Measurements from ENCODE around the gene ZNF506.
"Not testable (repeated sequence)": the region's sequence is repeated elsewhere in the genome, so short reads cannot be mapped to it uniquely, and the experiment has no call there.

The ZNF506 gene

GRCh38 chr19:19821366-19821951 is at the start of gene ZNF506:
TSS of gene ZNF506 (minus strand) at chr19:19821750. CDS start at chr19:19821603, 147 bp downstream.
- peak; percentile 93 for DNase-seq

- DNase-seq: not testable (repeated sequence)
Measured at GRCh38 chr19:19870086-19870485, 48.5 kb upstream of the ZNF506 start.

- no peak for DNase-seq
Measured at GRCh38 chr19:19866611-19867248, 45.2 kb upstream of the ZNF506 start.

GRCh38 chr19:19865750-19866610 is 44.4 kb upstream of the ZNF506 start, which contains the start of gene ZNF253:
TSS of gene ZNF253 (plus strand) at chr19:19865882. CDS start at chr19:19865997, 115 bp downstream.
- peak; percentile 92 for DNase-seq

GRCh38 chr19:19860756-19861390 is 39.3 kb upstream of the ZNF506 start:
- no peak for DNase-seq

- DNase-seq: no peak
Measured at GRCh38 chr19:19858751-19859150, 37.2 kb upstream of the ZNF506 start.

GRCh38 chr19:19851740-19852139 is 30.2 kb upstream of the ZNF506 start:
- DNase-seq: not testable (repeated sequence)

- DNase-seq: no peak
Measured at GRCh38 chr19:19849056-19849455, 27.5 kb upstream of the ZNF506 start.

- no peak for DNase-seq
Measured at GRCh38 chr19:19847781-19848180, 26.2 kb upstream of the ZNF506 start.

- DNase-seq: no peak
Measured at GRCh38 chr19:19835560-19836038, 14.0 kb upstream of the ZNF506 start.

GRCh38 chr19:19826875-19827274 is 5.3 kb upstream of the ZNF506 start:
- no peak for DNase-seq

- no peak for DNase-seq
Measured at GRCh38 chr19:19823916-19824315, 2.4 kb upstream of the ZNF506 start.

GRCh38 chr19:19821976-19822375 is 426 bp upstream of the ZNF506 start:
- not testable (repeated sequence) for DNase-seq

- no peak for DNase-seq
Measured at GRCh38 chr19:19820774-19821320, 703 bp downstream of the ZNF506 start.

- no peak for DNase-seq
Measured at GRCh38 chr19:19817357-19817756, 4.2 kb downstream of the ZNF506 start.

GRCh38 chr19:19816679-19817078 is 4.9 kb downstream of the ZNF506 start:
- DNase-seq: no peak

GRCh38 chr19:19811999-19812398 is 9.6 kb downstream of the ZNF506 start:
- DNase-seq: not testable (repeated sequence)

GRCh38 chr19:19805480-19805879 is 16.1 kb downstream of the ZNF506 start:
- DNase-seq: no peak

- no peak for DNase-seq
Measured at GRCh38 chr19:19788015-19788414, 33.5 kb downstream of the ZNF506 start.

- not testable (repeated sequence) for DNase-seq
Measured at GRCh38 chr19:19785476-19785875, 36.1 kb downstream of the ZNF506 start.

- DNase-seq: no peak
Measured at GRCh38 chr19:19782783-19783182, 38.8 kb downstream of the ZNF506 start.

GRCh38 chr19:19781791-19782190 is 39.8 kb downstream of the ZNF506 start:
- DNase-seq: peak; percentile 61

- DNase-seq: no peak
Measured at GRCh38 chr19:19778666-19779065, 42.9 kb downstream of the ZNF506 start.

Data from DMS153 (cell line).